ENCODE data around the gene SRGAP3.

SRGAP3 gene

DNA sequence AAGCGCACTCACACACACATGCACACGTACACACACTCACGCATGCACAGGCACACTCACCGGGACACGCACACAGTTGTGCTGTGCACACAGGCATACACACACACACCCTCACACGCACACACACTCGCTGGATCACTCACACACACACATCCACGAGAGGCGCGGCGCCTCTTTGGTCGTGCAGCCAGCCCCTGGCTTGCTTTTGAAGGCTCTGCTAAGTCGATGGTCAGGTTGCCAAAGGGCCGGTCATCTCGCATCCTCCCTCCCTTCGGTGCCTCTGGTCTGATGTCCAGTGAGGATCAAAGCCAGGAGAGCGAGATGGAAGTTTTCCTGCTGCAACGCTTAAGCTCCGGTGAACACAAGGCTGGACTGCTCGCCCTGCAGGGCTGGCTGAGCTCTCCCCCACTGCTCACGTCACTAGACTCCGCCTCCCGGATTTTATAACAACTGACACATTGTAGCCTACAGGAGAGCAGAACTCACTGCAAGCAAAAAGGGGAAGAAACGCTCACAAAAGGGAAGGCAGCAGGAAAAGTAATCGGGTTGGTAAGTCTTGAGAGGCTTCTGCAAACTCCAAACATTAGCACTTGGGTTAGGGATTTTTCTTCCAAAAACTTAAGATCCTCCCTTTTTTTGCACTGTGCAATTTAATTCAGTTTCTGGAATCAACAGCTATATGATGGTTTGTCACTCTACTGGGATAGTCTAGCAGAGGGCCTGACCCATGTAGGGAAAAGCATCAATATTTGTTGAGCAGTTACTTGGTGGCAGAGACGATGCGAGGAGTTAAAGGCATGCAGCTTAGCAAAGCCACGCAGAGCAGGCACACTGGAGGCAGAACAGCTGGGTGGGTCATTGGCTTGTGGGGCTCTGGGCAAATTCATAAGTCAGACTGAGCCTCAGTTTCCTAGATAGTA, at the start of gene SRGAP3 (continued):
- TF ChIP-seq ZNF843 (tag by site-specific recombination; IDR thresholded peaks at IDR 0.05) (peak; percentile 35; the same call in 1 of the 2 replicates), ZNF792 (tag by site-specific recombination; IDR thresholded peaks at IDR 0.05) (peak; percentile 93), WT1 (tag by site-specific recombination; IDR thresholded peaks at IDR 0.05) (no peak), ZNF670 (tag by site-specific recombination; IDR thresholded peaks at IDR 0.05; ENCODE audit: low read depth) (no peak), ZNF157 (tag by site-specific recombination; IDR thresholded peaks at IDR 0.05) (no peak), ZBTB8A (tag by site-specific recombination; IDR thresholded peaks at IDR 0.05) (0 out of 2 replicates have a peak, but pooled peaks have one; percentile 21), ZNF521 (tag by site-specific recombination; IDR thresholded peaks at IDR 0.05) (no peak)
- TF ChIP-seq, protein P1, sequence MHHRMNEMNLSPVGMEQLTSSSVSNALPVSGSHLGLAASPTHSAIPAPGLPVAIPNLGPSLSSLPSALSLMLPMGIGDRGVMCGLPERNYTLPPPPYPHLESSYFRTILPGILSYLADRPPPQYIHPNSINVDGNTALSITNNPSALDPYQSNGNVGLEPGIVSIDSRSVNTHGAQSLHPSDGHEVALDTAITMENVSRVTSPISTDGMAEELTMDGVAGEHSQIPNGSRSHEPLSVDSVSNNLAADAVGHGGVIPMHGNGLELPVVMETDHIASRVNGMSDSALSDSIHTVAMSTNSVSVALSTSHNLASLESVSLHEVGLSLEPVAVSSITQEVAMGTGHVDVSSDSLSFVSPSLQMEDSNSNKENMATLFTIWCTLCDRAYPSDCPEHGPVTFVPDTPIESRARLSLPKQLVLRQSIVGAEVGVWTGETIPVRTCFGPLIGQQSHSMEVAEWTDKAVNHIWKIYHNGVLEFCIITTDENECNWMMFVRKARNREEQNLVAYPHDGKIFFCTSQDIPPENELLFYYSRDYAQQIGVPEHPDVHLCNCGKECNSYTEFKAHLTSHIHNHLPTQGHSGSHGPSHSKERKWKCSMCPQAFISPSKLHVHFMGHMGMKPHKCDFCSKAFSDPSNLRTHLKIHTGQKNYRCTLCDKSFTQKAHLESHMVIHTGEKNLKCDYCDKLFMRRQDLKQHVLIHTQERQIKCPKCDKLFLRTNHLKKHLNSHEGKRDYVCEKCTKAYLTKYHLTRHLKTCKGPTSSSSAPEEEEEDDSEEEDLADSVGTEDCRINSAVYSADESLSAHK (tag by site-specific recombination; IDR thresholded peaks at IDR 0.05), result no peak
- TF ChIP-seq, protein P2, sequence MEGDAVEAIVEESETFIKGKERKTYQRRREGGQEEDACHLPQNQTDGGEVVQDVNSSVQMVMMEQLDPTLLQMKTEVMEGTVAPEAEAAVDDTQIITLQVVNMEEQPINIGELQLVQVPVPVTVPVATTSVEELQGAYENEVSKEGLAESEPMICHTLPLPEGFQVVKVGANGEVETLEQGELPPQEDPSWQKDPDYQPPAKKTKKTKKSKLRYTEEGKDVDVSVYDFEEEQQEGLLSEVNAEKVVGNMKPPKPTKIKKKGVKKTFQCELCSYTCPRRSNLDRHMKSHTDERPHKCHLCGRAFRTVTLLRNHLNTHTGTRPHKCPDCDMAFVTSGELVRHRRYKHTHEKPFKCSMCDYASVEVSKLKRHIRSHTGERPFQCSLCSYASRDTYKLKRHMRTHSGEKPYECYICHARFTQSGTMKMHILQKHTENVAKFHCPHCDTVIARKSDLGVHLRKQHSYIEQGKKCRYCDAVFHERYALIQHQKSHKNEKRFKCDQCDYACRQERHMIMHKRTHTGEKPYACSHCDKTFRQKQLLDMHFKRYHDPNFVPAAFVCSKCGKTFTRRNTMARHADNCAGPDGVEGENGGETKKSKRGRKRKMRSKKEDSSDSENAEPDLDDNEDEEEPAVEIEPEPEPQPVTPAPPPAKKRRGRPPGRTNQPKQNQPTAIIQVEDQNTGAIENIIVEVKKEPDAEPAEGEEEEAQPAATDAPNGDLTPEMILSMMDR (tag by site-specific recombination; IDR thresholded peaks at IDR 0.05), result peak; percentile 69; the same call in 1 of the 2 replicates
- TF ChIP-seq, protein P3, sequence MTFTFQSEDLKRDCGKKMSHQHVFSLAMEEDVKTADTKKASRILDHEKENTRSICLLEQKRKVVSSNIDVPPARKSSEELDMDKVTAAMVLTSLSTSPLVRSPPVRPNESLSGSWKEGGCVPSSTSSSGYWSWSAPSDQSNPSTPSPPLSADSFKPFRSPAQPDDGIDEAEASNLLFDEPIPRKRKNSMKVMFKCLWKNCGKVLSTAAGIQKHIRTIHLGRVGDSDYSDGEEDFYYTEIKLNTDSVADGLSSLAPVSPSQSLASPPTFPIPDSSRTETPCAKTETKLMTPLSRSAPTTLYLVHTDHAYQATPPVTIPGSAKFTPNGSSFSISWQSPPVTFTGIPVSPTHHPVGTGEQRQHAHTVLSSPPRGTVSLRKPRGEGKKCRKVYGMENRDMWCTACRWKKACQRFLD (tag by site-specific recombination; IDR thresholded peaks at IDR 0.05), result no peak

DNA sequence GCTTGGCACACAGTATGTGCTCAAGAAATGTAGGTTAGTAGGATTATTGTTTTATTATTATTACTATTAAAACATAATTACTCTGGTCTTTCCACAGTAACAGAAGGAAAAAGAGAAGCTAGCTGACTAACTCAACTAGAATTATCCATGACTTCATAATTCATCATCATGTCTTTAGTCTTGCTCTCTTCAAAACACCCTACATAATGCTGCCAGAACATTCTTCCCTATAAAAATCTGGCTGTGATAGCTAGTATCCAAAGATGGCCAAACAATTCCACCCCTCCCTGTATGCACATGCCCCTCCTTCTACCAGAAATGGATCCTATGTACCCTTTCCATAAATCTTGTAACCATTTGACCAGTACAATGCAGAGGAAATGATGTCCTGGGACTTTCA, 48.8 kb upstream of the SRGAP3 start:
- no peak overlapping the region for H3K27ac ChIP-seq (ENCODE audit: extremely low read depth, low read depth, low read length)
- POLR2A ChIA-PET, result no interaction called here
- H3K9me3 ChIP-seq (ENCODE audit: control insufficient read depth, insufficient read depth, low read depth, low read length), result no peaks in the 10 kb centered on the region
- H3K36me3 ChIP-seq (ENCODE audit: control insufficient read depth in 2 of 2, insufficient read depth in 1 of 2, low read length in 2 of 2), result no peaks in the 10 kb centered on the region
- no peaks in the 10 kb centered on the region for H3K4me1 ChIP-seq (ENCODE audit: control insufficient read depth, insufficient read depth, low read length)
- no peak for TF ChIP-seq ZFP37 (tag by site-specific recombination; IDR thresholded peaks at IDR 0.05)
- TF ChIP-seq FEZF1 (tag by site-specific recombination; IDR thresholded peaks at IDR 0.05), result no peak
- no peak for TF ChIP-seq SETDB1 (IDR thresholded peaks at IDR 0.05; ENCODE audit: insufficient read length, low read length)
- no peak for TF ChIP-seq ZNF416 (tag by site-specific recombination; IDR thresholded peaks at IDR 0.05)
- TF ChIP-seq, protein P4, sequence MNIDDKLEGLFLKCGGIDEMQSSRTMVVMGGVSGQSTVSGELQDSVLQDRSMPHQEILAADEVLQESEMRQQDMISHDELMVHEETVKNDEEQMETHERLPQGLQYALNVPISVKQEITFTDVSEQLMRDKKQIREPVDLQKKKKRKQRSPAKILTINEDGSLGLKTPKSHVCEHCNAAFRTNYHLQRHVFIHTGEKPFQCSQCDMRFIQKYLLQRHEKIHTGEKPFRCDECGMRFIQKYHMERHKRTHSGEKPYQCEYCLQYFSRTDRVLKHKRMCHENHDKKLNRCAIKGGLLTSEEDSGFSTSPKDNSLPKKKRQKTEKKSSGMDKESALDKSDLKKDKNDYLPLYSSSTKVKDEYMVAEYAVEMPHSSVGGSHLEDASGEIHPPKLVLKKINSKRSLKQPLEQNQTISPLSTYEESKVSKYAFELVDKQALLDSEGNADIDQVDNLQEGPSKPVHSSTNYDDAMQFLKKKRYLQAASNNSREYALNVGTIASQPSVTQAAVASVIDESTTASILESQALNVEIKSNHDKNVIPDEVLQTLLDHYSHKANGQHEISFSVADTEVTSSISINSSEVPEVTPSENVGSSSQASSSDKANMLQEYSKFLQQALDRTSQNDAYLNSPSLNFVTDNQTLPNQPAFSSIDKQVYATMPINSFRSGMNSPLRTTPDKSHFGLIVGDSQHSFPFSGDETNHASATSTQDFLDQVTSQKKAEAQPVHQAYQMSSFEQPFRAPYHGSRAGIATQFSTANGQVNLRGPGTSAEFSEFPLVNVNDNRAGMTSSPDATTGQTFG (tag by site-specific recombination; IDR thresholded peaks at IDR 0.05; ENCODE audit: borderline replicate concordance), result no peak
- TF ChIP-seq KLF8 (tag by site-specific recombination; IDR thresholded peaks at IDR 0.05), result no peak
- no peak for TF ChIP-seq ZSCAN16 (tag by site-specific recombination; IDR thresholded peaks at IDR 0.05)
- TF ChIP-seq ZNF558 (tag by site-specific recombination; IDR thresholded peaks at IDR 0.05), result no peak
- no peak overlapping the region for H3K4me3 ChIP-seq (ENCODE audit: low read depth, low read length)
- CTCF ChIA-PET, result interaction anchor here (1.5 kb wide), 1 partner anchor 327 kb away, joined by 6 read pairs; no protein-coding TSS in a partner anchor
